Hepatocyte (in vitro differentiated cells): ENCODE data around the gene KCNJ14. TPM values are rescaled to one million over a fixed set of nuclear protein-coding genes. Genes with fewer than 3 reads are reported as not detected.
A peak's percentile ranks its signal among the peaks of the same experiment; 100 is the strongest.

Experiments used
- DNase-seq: peaks from one replicate; pipeline ENCODE4 v3.0.0-alpha.2; 2016; ENCODE audit warnings: low spot score
- H2AFZ ChIP-seq: fragments of 200-600 bp; sonication (generic); 2 replicates; pipeline ENCODE4 v1.6.0; 2016; ENCODE audit warnings: antibody characterized with exemption, mild to moderate bottlenecking
- H3K27ac ChIP-seq: fragments of 200-600 bp; sonication (generic); 2 replicates; pipeline ENCODE4 v1.5.1; 2016; ENCODE audit warnings: mild to moderate bottlenecking
- H3K27me3 ChIP-seq: fragments of 200-600 bp; sonication (generic); 2 replicates; pipeline ENCODE4 v1.6.1; 2016
- H3K36me3 ChIP-seq: fragments of 200-600 bp; sonication (generic); replicated peaks from 2 replicates; pipeline ENCODE4 v1.5.1; 2016; ENCODE audit warnings: low read depth; ENCODE audit not compliant: insufficient read depth
- H3K4me1 ChIP-seq: fragments of 200-600 bp; sonication (generic); 2 replicates; pipeline ENCODE4 v1.5.1; 2016; ENCODE audit warnings: mild to moderate bottlenecking, moderate library complexity; ENCODE audit not compliant: insufficient read depth
- H3K4me2 ChIP-seq: fragments of 200-600 bp; sonication (generic); 2 replicates; pipeline ENCODE4 v1.6.0; 2016
- H3K4me3 ChIP-seq: fragments of 200-600 bp; sonication (generic); 2 replicates; pipeline ENCODE4 v1.5.1; 2016; ENCODE audit warnings: mild to moderate bottlenecking
- H3K79me2 ChIP-seq: fragments of 200-600 bp; sonication (generic); 2 replicates; pipeline ENCODE4 v1.6.0; 2017; ENCODE audit warnings: mild to moderate bottlenecking
- H3K9me2 ChIP-seq: fragments of 200-600 bp; sonication (generic); replicated peaks from 2 replicates; pipeline ENCODE4 v1.6.0; 2017; ENCODE audit warnings: mild to moderate bottlenecking; ENCODE audit not compliant: insufficient read depth
- H3K9me3 ChIP-seq: fragments of 200-600 bp; sonication (generic); 2 replicates; pipeline ENCODE4 v1.5.1; 2016; ENCODE audit warnings: low read depth, mild to moderate bottlenecking
- H4K20me1 ChIP-seq: fragments of 200-600 bp; sonication (generic); 2 replicates; pipeline ENCODE4 v1.6.0; 2016; ENCODE audit warnings: mild to moderate bottlenecking; ENCODE audit not compliant: insufficient read depth, poor library complexity, severe bottlenecking
- CTCF ChIP-seq: fragments of 200-600 bp; sonication (generic); IDR thresholded peaks from 2 replicates; pipeline ENCODE4 v1.5.1; 2016; ENCODE audit warnings: antibody characterized with exemption, mild to moderate bottlenecking; ENCODE audit not compliant: poor library complexity
- EZH2 ChIP-seq: fragments of 200-600 bp; sonication (generic); IDR thresholded peaks from 2 replicates; pipeline ENCODE4 v1.6.1; 2016; ENCODE audit warnings: antibody characterized with exemption, mild to moderate bottlenecking, borderline replicate concordance
- EZH2phosphoT487 ChIP-seq: fragments of 200-600 bp; sonication (generic); IDR thresholded peaks from one replicate; pipeline ENCODE4 v1.6.1; 2018; ENCODE audit warnings: antibody characterized with exemption, mild to moderate bottlenecking, low read depth, moderate library complexity; ENCODE audit not compliant: unreplicated experiment, severe bottlenecking
- WGBS: methylation state at CpG from one replicate; pipeline ENCODE4 v1.1.6; 2016; ENCODE audit warnings: low lambda C conversion rate; ENCODE audit errors: missing lambda C conversion rate; 5-methylcytosine and 5-hydroxymethylcytosine counted together
- polyA plus RNA-seq: library from polyadenylated mRNA; unstranded; fragments of >200 nt; fragmentation: Nextera tagmentation; extraction: Ambion mirVana; gene quantifications from 2 replicates; pipeline ENCODE4 v1.2.1, GENCODE V29; 2016
- total RNA-seq: library from RNA; depleted of rRNA; stranded (reverse); fragments of >200 nt; gene quantifications from 2 replicates; pipeline ENCODE4 v1.2.3, GENCODE V29; 2014

Gene KCNJ14
- total and polyA plus RNA-seq, 2 experiments from 2014 or later = 0.70 to 1.1 TPM

GRCh38 chr19:48441360-48442050 is 13.9 kb upstream of the KCNJ14 start:
- H3K79me2 ChIP-seq = peaks cover 4% of the 10 kb centered on the region
- H3K36me3 ChIP-seq = no peaks in the 10 kb centered on the region
- 92% methylated on average over 19 of the region's 20 CpGs for WGBS
- H3K9me3 ChIP-seq = no peaks in the 10 kb centered on the region
- H2AFZ ChIP-seq = no peak overlapping the region
- peaks cover 7% of the 10 kb centered on the region for H3K27me3 ChIP-seq
- H3K4me1 ChIP-seq = peaks cover 7% of the 10 kb centered on the region
- H3K4me2 ChIP-seq = no peak overlapping the region
- H3K4me3 ChIP-seq = no peak overlapping the region
- H4K20me1 ChIP-seq = no peaks in the 10 kb centered on the region
- no peak for TF ChIP-seq EZH2
- TF ChIP-seq EZH2phosphoT487 = no peak
- no peak for TF ChIP-seq CTCF
- H3K27ac ChIP-seq = no peak overlapping the region
- H3K9me2 ChIP-seq = no peaks in the 10 kb centered on the region
- DNase-seq = no peak

GRCh38 chr19:48442116-48443035 is 13.0 kb upstream of the KCNJ14 start:
- TF ChIP-seq EZH2phosphoT487 (no peak), EZH2 (no peak), CTCF (no peak)
- Histone ChIP-seq H3K9me2 (no peaks in the 10 kb centered on the region), H2AFZ (no peak overlapping the region), H3K4me3 (no peak overlapping the region), H3K4me2 (no peak overlapping the region), H3K36me3 (no peaks in the 10 kb centered on the region), H3K4me1 (peaks cover 7% of the 10 kb centered on the region), H3K9me3 (no peaks in the 10 kb centered on the region), H4K20me1 (no peaks in the 10 kb centered on the region), H3K27ac (no peak overlapping the region), H3K27me3 (peaks cover 7% of the 10 kb centered on the region), H3K79me2 (peaks cover 9% of the 10 kb centered on the region)
- DNase-seq = no peak
- 91% methylated on average over 33 of the region's 94 CpGs for WGBS

- Histone ChIP-seq H3K27me3 (peaks cover 7% of the 10 kb centered on the region), H3K4me2 (peak overlapping the region; percentile 49), H3K79me2 (peaks cover 14% of the 10 kb centered on the region), H2AFZ (no peak overlapping the region), H3K9me2 (no peaks in the 10 kb centered on the region), H4K20me1 (no peaks in the 10 kb centered on the region), H3K4me3 (no peak overlapping the region), H3K4me1 (peaks cover 7% of the 10 kb centered on the region), H3K27ac (no peak overlapping the region), H3K36me3 (no peaks in the 10 kb centered on the region), H3K9me3 (no peaks in the 10 kb centered on the region)
- 70% methylated on average over 30 of the region's 60 CpGs for WGBS
- no peak for TF ChIP-seq EZH2phosphoT487
- TF ChIP-seq EZH2 = no peak
- no peak for DNase-seq
Measured at GRCh38 chr19:48443256-48443655, 12.1 kb upstream of the KCNJ14 start.

GRCh38 chr19:48443731-48444128 is 11.6 kb upstream of the KCNJ14 start:
- H4K20me1 ChIP-seq = no peaks in the 10 kb centered on the region
- no peaks in the 10 kb centered on the region for H3K9me3 ChIP-seq
- H3K4me2 ChIP-seq = peak overlapping the region; percentile 33
- no peak overlapping the region for H3K27ac ChIP-seq
- no peak overlapping the region for H2AFZ ChIP-seq
- no peak for DNase-seq
- H3K79me2 ChIP-seq = peaks cover 16% of the 10 kb centered on the region
- H3K27me3 ChIP-seq = peaks cover 7% of the 10 kb centered on the region
- WGBS = 46% methylated on average over 37 of the region's 45 CpGs
- peaks cover 7% of the 10 kb centered on the region for H3K4me1 ChIP-seq
- H3K9me2 ChIP-seq = no peaks in the 10 kb centered on the region
- no peak for TF ChIP-seq CTCF
- TF ChIP-seq EZH2 = no peak
- no peak for TF ChIP-seq EZH2phosphoT487
- H3K4me3 ChIP-seq = no peak overlapping the region
- H3K36me3 ChIP-seq = no peaks in the 10 kb centered on the region
